ENCODE data around the gene BCL2L2.
"Not testable (repeated sequence)": the region's sequence is repeated elsewhere in the genome, so short reads cannot be mapped to it uniquely, and the experiment has no call there.

The BCL2L2 gene

DNA sequence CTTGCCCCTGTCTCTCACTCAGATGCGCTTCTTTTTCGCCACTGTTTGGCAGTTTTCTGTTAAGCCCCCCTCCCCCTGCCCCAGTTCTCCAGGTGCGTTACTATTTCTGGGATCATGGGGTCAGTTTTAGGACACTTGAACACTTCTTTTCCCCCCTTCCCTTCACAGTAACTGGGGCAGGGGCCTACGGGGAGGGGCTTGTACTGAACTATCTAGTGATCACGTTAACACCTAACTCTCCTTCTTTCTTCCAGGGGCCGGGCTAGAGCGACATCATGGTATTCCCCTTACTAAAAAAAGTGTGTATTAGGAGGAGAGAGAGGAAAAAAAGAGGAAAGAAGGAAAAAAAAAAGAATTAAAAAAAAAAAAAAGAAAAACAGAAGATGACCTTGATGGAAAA is 18.4 kb downstream of the BCL2L2 start:
- TF ChIP-seq POLR2AphosphoS5 (IDR thresholded peaks at IDR 0.05; ENCODE audit: borderline replicate concordance, low read depth, low read length) (no peak), FOXP2 (optimal IDR thresholded peaks at IDR 0.05; ENCODE audit: control extremely low read depth, extremely low read length, insufficient read depth) (no peak), EZH2 (IDR thresholded peaks at IDR 0.05) (no peak)
- H3K36me3 ChIP-seq (ENCODE audit: insufficient read depth, low read length) = peaks cover 40% of the 10 kb centered on the region
- H3K9ac ChIP-seq (ENCODE audit: insufficient read length) = no peak overlapping the region
- H3K27ac ChIP-seq = no peak overlapping the region
- no peaks in the 10 kb centered on the region for H3K9me3 ChIP-seq (ENCODE audit: low read depth, low read length)
- no peak for DNase-seq (ENCODE audit: low read depth, low spot score)
- no peak overlapping the region for H3K4me3 ChIP-seq

DNA sequence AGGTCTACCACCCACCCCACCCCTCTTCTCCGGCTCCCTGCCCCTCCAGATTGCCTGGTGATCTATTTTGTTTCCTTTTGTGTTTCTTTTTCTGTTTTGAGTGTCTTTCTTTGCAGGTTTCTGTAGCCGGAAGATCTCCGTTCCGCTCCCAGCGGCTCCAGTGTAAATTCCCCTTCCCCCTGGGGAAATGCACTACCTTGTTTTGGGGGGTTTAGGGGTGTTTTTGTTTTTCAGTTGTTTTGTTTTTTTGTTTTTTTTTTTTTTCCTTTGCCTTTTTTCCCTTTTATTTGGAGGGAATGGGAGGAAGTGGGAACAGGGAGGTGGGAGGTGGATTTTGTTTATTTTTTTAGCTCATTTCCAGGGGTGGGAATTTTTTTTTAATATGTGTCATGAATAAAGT is 19.1 kb downstream of the BCL2L2 start:
- not testable (repeated sequence) for H3K9me3 ChIP-seq (ENCODE audit: low read depth, low read length); DNase-seq (ENCODE audit: low read depth, low spot score); H3K4me3 ChIP-seq; H3K9ac ChIP-seq (ENCODE audit: insufficient read length)
- Histone ChIP-seq H3K27ac (peak overlapping the region; percentile 46; the same call in 1 of the 2 replicates), H3K36me3 (ENCODE audit: insufficient read depth, low read length) (peaks cover 38% of the 10 kb centered on the region)

DNA sequence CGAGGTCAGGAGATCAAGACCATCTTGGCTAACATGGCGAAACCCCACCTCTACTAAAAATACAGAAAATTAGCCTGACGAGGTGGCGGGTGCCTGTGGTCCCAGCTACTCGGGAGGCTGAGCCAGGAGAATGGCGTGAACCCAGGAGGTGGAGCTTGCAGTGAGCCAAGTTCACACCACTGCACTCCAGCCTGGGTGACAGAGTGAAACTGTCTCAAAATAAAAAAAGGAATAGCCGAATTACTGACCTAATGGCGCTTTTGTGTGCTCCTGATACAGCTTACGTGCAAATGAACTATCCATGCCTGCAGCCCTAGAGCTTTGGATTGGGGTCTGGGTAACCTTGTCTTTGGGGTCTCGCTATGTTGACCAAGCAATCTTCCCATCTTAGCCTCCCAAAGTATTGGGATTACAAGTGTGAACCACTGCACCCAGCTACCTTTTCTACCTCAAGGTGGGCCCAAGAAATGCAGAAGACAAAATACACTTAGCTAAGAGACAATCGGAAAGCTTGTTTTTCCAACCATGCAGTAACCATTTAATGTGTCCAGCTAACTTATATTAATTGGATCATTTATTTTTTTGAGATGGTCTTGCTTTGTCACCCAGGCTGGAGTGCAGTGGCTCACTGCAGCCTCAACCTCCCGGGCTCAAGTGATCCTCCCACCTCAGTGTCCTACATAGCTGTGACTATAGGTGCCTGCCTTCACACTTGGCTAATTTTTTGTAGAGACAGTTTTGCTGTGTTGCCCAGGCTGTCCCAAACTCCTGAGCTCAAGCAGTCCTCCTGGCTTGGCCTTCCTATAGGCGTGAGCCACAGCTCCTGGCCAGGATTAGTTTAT is 20.1 kb downstream of the BCL2L2 start:
- H3K27ac ChIP-seq = no peak overlapping the region; the same call in 1 of the 2 replicates
- TF ChIP-seq POLR2AphosphoS5 (IDR thresholded peaks at IDR 0.05; ENCODE audit: borderline replicate concordance, low read depth, low read length) = peak; percentile 48; the same call in 1 of the 2 replicates
- no peak for TF ChIP-seq EZH2 (IDR thresholded peaks at IDR 0.05)
- no peak overlapping the region for H3K4me3 ChIP-seq
- peaks cover 38% of the 10 kb centered on the region for H3K36me3 ChIP-seq (ENCODE audit: insufficient read depth, low read length)
- no peak for DNase-seq (ENCODE audit: low read depth, low spot score)
- H3K9me3 ChIP-seq (ENCODE audit: low read depth, low read length) = no peaks in the 10 kb centered on the region
- no peak overlapping the region for H3K9ac ChIP-seq (ENCODE audit: insufficient read length)

DNA sequence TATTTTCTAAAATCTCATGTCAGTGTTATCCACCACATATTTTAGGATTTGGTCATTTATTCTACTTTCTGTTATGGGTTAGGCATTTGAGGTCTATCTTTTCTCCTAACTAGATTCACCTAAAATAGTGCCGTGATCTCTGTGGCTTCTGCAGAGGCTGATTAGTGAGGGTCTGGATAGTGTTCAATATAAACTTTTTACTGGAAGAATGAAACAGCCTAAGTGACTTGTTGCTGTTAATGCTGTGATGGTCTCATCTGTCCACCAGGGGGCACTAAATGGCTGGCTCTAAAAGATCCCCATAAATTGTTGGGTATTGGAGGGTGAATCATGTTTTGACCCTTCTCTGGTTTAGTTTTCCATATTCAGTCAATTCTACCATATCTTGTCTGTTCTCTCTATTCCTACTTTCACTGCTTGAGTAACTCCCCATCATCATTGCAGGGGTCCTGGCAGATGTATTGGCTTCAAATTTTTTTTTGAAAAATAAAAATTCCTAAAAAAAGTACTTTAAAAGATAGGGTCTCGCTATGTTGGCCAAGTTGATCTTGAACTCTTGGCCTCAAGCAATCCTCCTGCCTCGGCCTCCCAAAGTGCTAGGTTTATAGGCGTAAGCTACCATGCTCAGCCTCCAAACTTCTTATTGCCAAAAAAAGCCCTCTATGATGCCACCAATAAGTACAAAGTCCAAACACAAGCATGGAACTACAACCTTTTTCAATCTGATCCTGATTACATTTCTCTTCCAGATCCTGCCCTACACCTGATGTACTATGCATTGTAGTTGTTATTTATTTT is 21.5 kb downstream of the BCL2L2 start:
- TF ChIP-seq POLR2AphosphoS5 (IDR thresholded peaks at IDR 0.05; ENCODE audit: borderline replicate concordance, low read depth, low read length) = no peak
- TF ChIP-seq FOXP2 (optimal IDR thresholded peaks at IDR 0.05; ENCODE audit: control extremely low read depth, extremely low read length, insufficient read depth) = no peak
- no peak for TF ChIP-seq EZH2 (IDR thresholded peaks at IDR 0.05)
- no peaks in the 10 kb centered on the region for H3K9me3 ChIP-seq (ENCODE audit: low read depth, low read length)
- H3K9ac ChIP-seq (ENCODE audit: insufficient read length) = no peak overlapping the region
- no peak overlapping the region for H3K4me3 ChIP-seq
- DNase-seq (ENCODE audit: low read depth, low spot score) = peak; percentile 74
- peaks cover 28% of the 10 kb centered on the region for H3K36me3 ChIP-seq (ENCODE audit: insufficient read depth, low read length)
- no peak overlapping the region for H3K27ac ChIP-seq

DNA sequence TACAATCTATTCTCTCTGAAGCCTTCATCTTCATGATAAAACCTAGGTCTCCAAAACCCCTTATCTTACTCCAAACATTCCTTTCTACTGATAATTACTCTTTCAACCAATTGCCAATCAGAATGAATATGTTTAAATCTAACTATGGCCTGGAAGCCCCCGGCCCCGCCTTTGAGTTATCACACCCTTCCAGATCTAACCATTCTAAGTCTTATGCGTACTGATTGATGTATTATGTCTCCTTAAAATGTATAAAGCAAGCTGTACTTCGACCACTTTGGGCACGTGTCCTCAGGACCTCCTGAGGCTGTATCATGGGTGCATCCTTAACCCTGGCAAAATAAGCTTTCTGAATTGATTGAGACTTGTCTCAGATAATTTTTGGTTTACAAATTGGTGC is 29.0 kb downstream of the BCL2L2 start:
- Histone ChIP-seq H3K36me3 (ENCODE audit: insufficient read depth, low read length) (no peaks in the 10 kb centered on the region), H3K4me3 (no peak overlapping the region), H3K9me3 (ENCODE audit: low read depth, low read length) (no peaks in the 10 kb centered on the region), H3K9ac (ENCODE audit: insufficient read length) (no peak overlapping the region), H3K27ac (no peak overlapping the region)
- DNase-seq (ENCODE audit: low read depth, low spot score) = no peak
- no peak for TF ChIP-seq EZH2 (IDR thresholded peaks at IDR 0.05)
- no peak for TF ChIP-seq FOXP2 (optimal IDR thresholded peaks at IDR 0.05; ENCODE audit: control extremely low read depth, extremely low read length, insufficient read depth)
- no peak for TF ChIP-seq POLR2AphosphoS5 (IDR thresholded peaks at IDR 0.05; ENCODE audit: borderline replicate concordance, low read depth, low read length)

DNA sequence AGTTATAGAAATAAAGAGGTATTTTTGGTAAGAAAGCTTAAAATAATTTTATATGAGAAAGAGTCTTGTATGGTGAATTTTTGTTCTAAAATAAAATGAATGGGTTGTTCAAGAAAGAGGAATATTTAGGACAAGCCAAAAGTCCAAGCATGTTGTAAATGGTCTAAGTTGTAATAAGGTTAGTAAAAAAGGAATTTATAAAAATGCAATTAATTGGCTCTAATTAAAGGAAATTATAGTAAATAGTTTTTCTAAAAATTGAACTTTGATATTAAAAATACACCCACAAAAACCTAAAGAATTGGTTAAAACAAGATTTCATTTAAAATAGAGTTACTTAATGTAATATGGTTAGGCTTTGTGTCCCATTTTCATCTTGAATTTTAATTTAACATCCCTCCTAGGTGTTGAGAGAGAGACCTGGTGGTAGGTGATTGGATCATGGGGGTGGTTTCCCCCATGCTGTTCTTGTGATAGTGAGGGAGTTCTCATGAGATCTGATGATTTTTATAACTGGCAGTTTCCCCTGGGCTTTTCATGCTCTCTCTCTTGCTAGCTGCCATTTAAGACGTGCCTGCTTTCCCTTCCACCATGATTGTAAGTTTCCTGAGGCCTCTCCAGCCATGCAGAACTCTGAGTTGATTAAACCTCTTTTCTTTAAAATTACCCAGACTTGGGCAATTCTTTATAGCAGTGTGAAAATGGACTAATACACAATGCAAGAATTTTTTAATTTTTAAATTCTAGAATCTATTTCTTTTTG is 33.1 kb downstream of the BCL2L2 start:
- DNase-seq (ENCODE audit: low read depth, low spot score) = no peak
- Histone ChIP-seq H3K27ac (no peak overlapping the region), H3K9me3 (ENCODE audit: low read depth, low read length) (no peaks in the 10 kb centered on the region), H3K9ac (ENCODE audit: insufficient read length) (no peak overlapping the region), H3K4me3 (no peak overlapping the region), H3K36me3 (ENCODE audit: insufficient read depth, low read length) (no peaks in the 10 kb centered on the region)
- TF ChIP-seq FOXP2 (optimal IDR thresholded peaks at IDR 0.05; ENCODE audit: control extremely low read depth, extremely low read length, insufficient read depth) (no peak), EZH2 (IDR thresholded peaks at IDR 0.05) (no peak), POLR2AphosphoS5 (IDR thresholded peaks at IDR 0.05; ENCODE audit: borderline replicate concordance, low read depth, low read length) (no peak)

DNA sequence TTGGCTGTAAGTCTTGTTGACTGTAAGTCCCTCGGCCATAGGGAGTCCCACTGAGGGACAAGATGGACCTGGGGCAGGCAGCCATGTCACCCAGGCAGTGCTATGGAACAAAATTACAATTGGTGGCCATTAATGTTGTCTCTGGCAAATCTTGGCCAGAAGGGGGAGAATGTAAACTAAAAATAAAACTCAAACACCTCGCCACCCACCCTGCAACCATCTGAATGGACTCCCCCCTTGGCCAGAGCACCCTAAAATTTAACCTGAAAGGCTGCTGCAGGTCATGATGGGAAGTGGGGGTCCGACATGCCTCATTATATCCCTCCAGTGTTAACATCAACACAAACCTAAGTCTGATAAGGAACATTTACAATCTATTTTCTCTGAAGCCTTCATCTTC is 37.8 kb downstream of the BCL2L2 start:
- no peaks in the 10 kb centered on the region for H3K9me3 ChIP-seq (ENCODE audit: low read depth, low read length)
- TF ChIP-seq EZH2 (IDR thresholded peaks at IDR 0.05) (no peak), FOXP2 (optimal IDR thresholded peaks at IDR 0.05; ENCODE audit: control extremely low read depth, extremely low read length, insufficient read depth) (no peak), POLR2AphosphoS5 (IDR thresholded peaks at IDR 0.05; ENCODE audit: borderline replicate concordance, low read depth, low read length) (no peak)
- no peak overlapping the region for H3K4me3 ChIP-seq
- no peak for DNase-seq (ENCODE audit: low read depth, low spot score)
- H3K36me3 ChIP-seq (ENCODE audit: insufficient read depth, low read length) = no peaks in the 10 kb centered on the region
- no peak overlapping the region for H3K27ac ChIP-seq
- H3K9ac ChIP-seq (ENCODE audit: insufficient read length) = no peak overlapping the region

DNA sequence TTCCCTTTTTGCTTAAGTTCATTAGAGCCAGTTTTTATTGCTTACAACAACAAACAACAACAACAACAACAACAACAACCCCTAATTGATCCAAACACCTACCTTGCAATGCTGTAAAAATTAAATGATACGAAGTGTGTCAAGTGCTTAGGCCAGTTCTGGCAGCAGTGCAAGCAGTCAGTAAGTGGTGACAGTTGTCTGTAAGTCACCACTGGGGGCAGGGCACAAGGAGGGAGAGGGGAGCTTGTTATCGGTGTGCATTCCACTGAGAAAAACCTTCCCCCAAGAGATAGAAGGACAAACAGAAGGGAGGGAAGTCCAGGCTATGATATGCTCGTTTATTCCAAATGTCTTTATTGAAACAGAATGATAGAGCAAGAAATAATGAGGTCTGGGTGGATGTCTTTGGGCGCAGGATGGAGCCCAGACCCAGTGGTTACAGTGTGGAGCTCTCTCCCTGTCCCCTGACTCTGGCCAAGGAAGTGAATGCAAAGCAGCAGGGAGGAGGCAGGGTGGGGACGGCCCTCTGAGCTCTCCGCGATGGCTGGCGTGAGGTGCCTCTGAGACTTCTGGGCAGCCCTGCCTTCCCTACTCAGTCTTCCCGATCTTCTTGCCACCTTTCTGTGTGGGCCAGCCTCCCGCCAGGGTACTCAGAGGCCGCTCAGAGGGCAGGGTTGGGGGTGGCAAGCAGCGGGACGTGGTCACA is 39.5 kb downstream of the BCL2L2 start:
- Histone ChIP-seq H3K27ac (no peak overlapping the region), H3K9ac (ENCODE audit: insufficient read length) (no peak overlapping the region), H3K4me3 (no peak overlapping the region), H3K9me3 (ENCODE audit: low read depth, low read length) (no peaks in the 10 kb centered on the region), H3K36me3 (ENCODE audit: insufficient read depth, low read length) (no peaks in the 10 kb centered on the region)
- DNase-seq (ENCODE audit: low read depth, low spot score) = no peak
- TF ChIP-seq FOXP2 (optimal IDR thresholded peaks at IDR 0.05; ENCODE audit: control extremely low read depth, extremely low read length, insufficient read depth) (no peak), EZH2 (IDR thresholded peaks at IDR 0.05) (no peak), POLR2AphosphoS5 (IDR thresholded peaks at IDR 0.05; ENCODE audit: borderline replicate concordance, low read depth, low read length) (no peak)
